ENCODE results near the gene AEBP1.
A peak's percentile ranks its signal among the peaks of the same experiment; 100 is the strongest.

The AEBP1 gene

DNA sequence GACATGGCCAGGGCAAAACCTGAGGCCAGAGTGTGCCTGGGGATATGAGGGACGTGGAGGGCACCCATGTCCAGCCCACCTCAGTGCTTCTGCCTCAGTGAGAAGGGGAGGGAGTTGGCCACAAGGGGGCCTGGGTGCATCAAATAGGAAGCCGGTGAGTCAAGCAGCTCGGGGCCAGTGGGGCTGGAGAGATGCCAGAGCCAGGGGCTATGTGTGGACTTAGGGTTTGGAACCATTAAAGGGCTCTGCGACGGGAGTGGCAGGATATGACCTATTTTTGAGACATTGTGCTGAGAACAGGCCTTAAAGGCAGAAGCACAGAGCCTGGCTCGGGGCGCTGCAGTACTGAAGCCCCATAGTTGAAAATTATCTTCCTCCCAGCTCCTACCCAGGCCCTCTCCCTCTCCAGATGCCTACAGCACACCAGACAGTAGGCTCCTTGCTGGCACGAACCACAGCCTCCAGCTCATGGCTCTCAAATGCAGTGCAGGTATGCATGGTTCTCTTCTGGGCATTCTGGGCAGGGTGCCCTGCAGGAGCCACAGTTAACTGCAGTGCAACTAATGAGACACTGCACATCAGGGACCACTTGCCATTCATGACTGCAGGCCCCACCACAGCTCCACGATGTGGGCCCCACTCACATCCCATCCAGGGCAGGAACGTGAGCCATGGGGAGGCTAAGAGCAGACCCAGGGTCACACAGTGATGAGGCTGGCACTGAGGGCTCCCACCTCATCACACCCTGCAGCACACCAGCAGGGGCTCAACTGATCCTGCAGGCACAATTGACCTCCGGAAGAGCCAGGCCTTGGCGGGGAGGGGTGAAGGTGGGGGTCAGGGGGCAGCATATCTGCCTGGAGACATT lies 31.5 kb upstream of the AEBP1 start:
- Histone ChIP-seq H4K91ac (ENCODE audit: low read depth, low read length, poor library complexity) (no peak overlapping the region), H3K4me1 (ENCODE audit: control insufficient read depth in 2 of 2, insufficient read depth in 1 of 2, low read depth in 1 of 2, low read length in 2 of 2) (no peaks in the 10 kb centered on the region), H3K14ac (ENCODE audit: low read length) (no peak overlapping the region), H2BK120ac (ENCODE audit: low read depth, low read length) (no peak overlapping the region), H2BK12ac (ENCODE audit: low read length) (no peak overlapping the region), H3K9ac (ENCODE audit: low read depth, low read length, poor library complexity) (no peak overlapping the region), H3K27ac (replicated peaks; ENCODE audit: low read length) (no peak overlapping the region), H3K23ac (ENCODE audit: low read depth, low read length, poor library complexity) (no peak overlapping the region), H3K27me3 (ENCODE audit: control insufficient read depth in 3 of 3, insufficient read depth in 3 of 3, low read depth in 1 of 3, low read length in 3 of 3) (no peaks in the 10 kb centered on the region), H3K18ac (ENCODE audit: low read length) (no peak overlapping the region), H4K8ac (ENCODE audit: low read depth, low read length) (no peak overlapping the region), H2AK5ac (ENCODE audit: low read depth, low read length) (no peak overlapping the region), H3K36me3 (replicated peaks in 1 of 2; ENCODE audit: control insufficient read depth in 2 of 2, insufficient read depth in 2 of 2, low read length in 2 of 2) (peaks cover 26 to 49% of the 10 kb centered on the region in 2 donors), H2BK5ac (ENCODE audit: low read length) (no peak overlapping the region), H3K9me3 (replicated peaks in 1 of 2; ENCODE audit: control insufficient read depth in 2 of 2, insufficient read depth in 1 of 2, low read depth in 1 of 2, low read length in 2 of 2) (no peaks in the 10 kb centered on the region), H3K79me1 (ENCODE audit: low read depth, low read length) (peaks cover under 1% of the 10 kb centered on the region), H2BK15ac (ENCODE audit: low read length) (no peak overlapping the region), H2AFZ (ENCODE audit: low read length) (no peak overlapping the region), H3K4me3 (ENCODE audit: low read length in 2 of 2) (no peak overlapping the region), H3K4me2 (ENCODE audit: insufficient read depth, low read length, poor library complexity, severe bottlenecking) (no peak overlapping the region), H3K4ac (ENCODE audit: low read length) (no peak overlapping the region)
- DNase-seq (ENCODE audit: low spot score) = peak; percentile 31
- WGBS, 2 donors (ENCODE audit: extremely low coverage in 2 of 2, insufficient read length in 2 of 2, insufficient replicate concordance in 1 of 2) = no CpG with 5 or more reads among the region's 12 CpGs

DNA sequence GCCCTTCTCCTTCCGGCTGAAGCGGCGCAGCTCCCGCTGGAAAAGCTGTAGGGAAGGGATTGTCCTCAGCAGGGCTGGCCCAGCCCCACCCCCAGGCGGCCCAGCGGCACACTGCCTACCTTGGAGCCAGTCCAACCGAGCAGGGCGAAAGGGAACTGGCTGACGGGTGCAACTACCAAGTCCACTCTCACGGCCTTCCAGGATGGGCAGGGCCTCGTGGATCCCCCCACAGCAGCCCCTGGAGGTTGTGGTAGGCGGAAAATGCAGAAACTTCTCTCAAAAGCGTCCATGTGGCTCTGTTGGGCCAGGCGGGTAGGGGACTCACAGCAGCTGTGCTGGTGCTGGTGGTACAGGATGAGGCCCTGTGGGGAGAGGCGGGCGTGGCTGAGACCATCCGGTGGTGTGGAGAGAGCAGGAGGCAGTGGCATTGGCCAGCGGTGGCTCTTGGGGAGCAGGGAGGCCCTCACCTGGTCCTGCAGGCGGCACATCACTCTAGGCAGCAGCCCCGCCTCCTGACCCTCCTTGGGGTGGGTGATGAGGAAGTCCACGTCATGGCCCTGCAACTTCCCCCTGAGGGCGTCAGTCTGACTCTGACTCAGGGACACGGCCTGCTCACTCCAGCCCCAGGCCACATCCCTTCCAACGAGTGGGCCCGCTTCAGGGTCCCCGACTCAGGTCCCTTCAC lies 30.3 kb upstream of the AEBP1 start:
- Histone ChIP-seq H2AFZ (ENCODE audit: low read length) (no peak overlapping the region), H3K9ac (ENCODE audit: low read depth, low read length, poor library complexity) (peak overlapping the region; percentile 57), H3K23ac (ENCODE audit: low read depth, low read length, poor library complexity) (no peak overlapping the region), H3K36me3 (replicated peaks in 1 of 2; ENCODE audit: control insufficient read depth in 2 of 2, insufficient read depth in 2 of 2, low read length in 2 of 2) (peaks cover 37 to 61% of the 10 kb centered on the region in 2 donors), H3K27ac (replicated peaks; ENCODE audit: low read length) (no peak overlapping the region), H3K18ac (ENCODE audit: low read length) (no peak overlapping the region), H4K91ac (ENCODE audit: low read depth, low read length, poor library complexity) (no peak overlapping the region), H3K4me2 (ENCODE audit: insufficient read depth, low read length, poor library complexity, severe bottlenecking) (no peak overlapping the region), H3K9me3 (replicated peaks in 1 of 2; ENCODE audit: control insufficient read depth in 2 of 2, insufficient read depth in 1 of 2, low read depth in 1 of 2, low read length in 2 of 2) (no peaks in the 10 kb centered on the region), H2AK5ac (ENCODE audit: low read depth, low read length) (no peak overlapping the region), H2BK120ac (ENCODE audit: low read depth, low read length) (no peak overlapping the region), H2BK15ac (ENCODE audit: low read length) (no peak overlapping the region), H3K4me1 (ENCODE audit: control insufficient read depth in 2 of 2, insufficient read depth in 1 of 2, low read depth in 1 of 2, low read length in 2 of 2) (no peaks in the 10 kb centered on the region), H3K27me3 (ENCODE audit: control insufficient read depth in 3 of 3, insufficient read depth in 3 of 3, low read depth in 1 of 3, low read length in 3 of 3) (no peaks in the 10 kb centered on the region), H3K4ac (ENCODE audit: low read length) (no peak overlapping the region), H3K14ac (ENCODE audit: low read length) (no peak overlapping the region), H2BK12ac (ENCODE audit: low read length) (no peak overlapping the region), H3K79me1 (ENCODE audit: low read depth, low read length) (peaks cover 4% of the 10 kb centered on the region), H3K4me3 (ENCODE audit: low read length in 2 of 2) (no peak overlapping the region), H4K8ac (ENCODE audit: low read depth, low read length) (no peak overlapping the region), H2BK5ac (ENCODE audit: low read length) (peak overlapping the region; percentile 5)
- WGBS, 2 donors (ENCODE audit: extremely low coverage in 2 of 2, insufficient read length in 2 of 2, insufficient replicate concordance in 1 of 2) = no CpG with 5 or more reads among the region's 26 CpGs
- no peak for DNase-seq (ENCODE audit: low spot score)

DNA sequence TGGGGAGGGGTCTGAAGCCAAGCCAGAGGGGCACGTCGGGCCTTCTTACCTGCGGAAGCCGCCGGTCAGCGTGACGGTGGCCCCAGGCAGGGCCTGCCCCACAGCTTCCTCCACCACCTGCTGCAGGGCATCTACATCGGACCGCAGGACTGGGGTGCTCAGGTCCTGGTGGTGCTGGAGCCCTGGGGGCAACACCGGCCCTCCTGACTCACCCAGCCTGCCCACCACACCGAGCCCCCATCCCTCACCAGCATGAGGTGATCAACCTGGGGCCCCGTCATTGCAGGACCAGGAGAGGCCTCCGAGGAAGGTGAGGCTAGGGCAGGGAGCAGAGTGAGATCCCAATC lies 29.8 kb upstream of the AEBP1 start:
- Histone ChIP-seq H3K4me2 (ENCODE audit: insufficient read depth, low read length, poor library complexity, severe bottlenecking) (no peak overlapping the region), H2AK5ac (ENCODE audit: low read depth, low read length) (no peak overlapping the region), H3K4me1 (ENCODE audit: control insufficient read depth in 2 of 2, insufficient read depth in 1 of 2, low read depth in 1 of 2, low read length in 2 of 2) (no peaks in the 10 kb centered on the region), H3K27ac (replicated peaks; ENCODE audit: low read length) (no peak overlapping the region), H3K18ac (ENCODE audit: low read length) (no peak overlapping the region), H2BK15ac (ENCODE audit: low read length) (no peak overlapping the region), H3K9me3 (replicated peaks in 1 of 2; ENCODE audit: control insufficient read depth in 2 of 2, insufficient read depth in 1 of 2, low read depth in 1 of 2, low read length in 2 of 2) (no peaks in the 10 kb centered on the region), H3K36me3 (replicated peaks in 1 of 2; ENCODE audit: control insufficient read depth in 2 of 2, insufficient read depth in 2 of 2, low read length in 2 of 2) (peaks cover 41 to 66% of the 10 kb centered on the region in 2 donors), H2BK120ac (ENCODE audit: low read depth, low read length) (no peak overlapping the region), H3K14ac (ENCODE audit: low read length) (no peak overlapping the region), H3K27me3 (ENCODE audit: control insufficient read depth in 3 of 3, insufficient read depth in 3 of 3, low read depth in 1 of 3, low read length in 3 of 3) (no peaks in the 10 kb centered on the region), H2AFZ (ENCODE audit: low read length) (no peak overlapping the region), H3K4ac (ENCODE audit: low read length) (no peak overlapping the region), H3K4me3 (ENCODE audit: low read length in 2 of 2) (no peak overlapping the region), H3K9ac (ENCODE audit: low read depth, low read length, poor library complexity) (no peak overlapping the region), H2BK5ac (ENCODE audit: low read length) (no peak overlapping the region), H3K79me1 (ENCODE audit: low read depth, low read length) (peaks cover 4% of the 10 kb centered on the region), H4K91ac (ENCODE audit: low read depth, low read length, poor library complexity) (no peak overlapping the region), H2BK12ac (ENCODE audit: low read length) (no peak overlapping the region), H3K23ac (ENCODE audit: low read depth, low read length, poor library complexity) (no peak overlapping the region), H4K8ac (ENCODE audit: low read depth, low read length) (no peak overlapping the region)
- no CpG with 5 or more reads among the region's 13 CpGs for WGBS, 2 donors (ENCODE audit: extremely low coverage in 2 of 2, insufficient read length in 2 of 2, insufficient replicate concordance in 1 of 2)
- no peak for DNase-seq (ENCODE audit: low spot score)

DNA sequence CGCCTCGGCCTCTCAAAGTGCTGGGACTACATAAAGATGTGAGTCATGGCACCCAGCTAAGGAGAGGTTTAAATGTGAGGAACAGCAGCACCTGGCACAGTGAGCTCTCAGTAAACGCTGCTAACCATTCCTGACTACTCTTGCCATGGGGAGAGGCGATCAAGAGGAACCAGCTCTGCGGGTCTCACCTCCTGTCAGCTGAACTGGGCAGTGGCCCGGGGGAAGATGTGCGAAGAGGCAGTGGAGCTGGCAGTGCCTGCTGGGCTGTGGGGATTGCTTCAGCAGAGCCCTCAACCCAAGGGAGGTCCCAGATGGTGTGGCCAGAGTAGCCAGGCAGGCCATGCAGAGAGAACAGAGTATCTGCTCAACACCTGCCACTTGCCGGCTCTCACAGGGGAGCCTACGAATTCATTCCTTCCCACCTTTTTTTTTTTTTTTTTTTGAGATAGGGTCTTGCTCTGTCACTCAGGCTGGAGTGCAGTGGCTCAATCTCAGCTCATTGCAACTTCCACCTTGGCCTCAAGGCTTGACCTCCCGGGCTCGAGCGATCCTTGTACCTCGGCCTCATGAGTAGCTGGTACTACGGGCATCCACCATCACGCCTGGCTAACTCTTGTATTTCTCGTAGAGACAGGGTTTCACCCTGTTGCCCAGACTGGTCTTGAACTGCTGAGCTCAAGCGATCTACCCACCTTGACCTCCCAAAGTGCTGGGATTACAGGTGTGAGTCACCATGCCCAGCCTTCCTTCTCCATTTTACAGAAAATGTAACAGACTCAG lies 28.7 kb upstream of the AEBP1 start:
- H3K9me3 ChIP-seq (replicated peaks in 1 of 2; ENCODE audit: control insufficient read depth in 2 of 2, insufficient read depth in 1 of 2, low read depth in 1 of 2, low read length in 2 of 2) = no peaks in the 10 kb centered on the region
- no peak overlapping the region for H3K27ac ChIP-seq (replicated peaks; ENCODE audit: low read length)
- no peaks in the 10 kb centered on the region for H3K27me3 ChIP-seq (ENCODE audit: control insufficient read depth in 3 of 3, insufficient read depth in 3 of 3, low read depth in 1 of 3, low read length in 3 of 3)
- no peak overlapping the region for H2BK120ac ChIP-seq (ENCODE audit: low read depth, low read length)
- no peak overlapping the region for H3K23ac ChIP-seq (ENCODE audit: low read depth, low read length, poor library complexity)
- no peak overlapping the region for H3K4ac ChIP-seq (ENCODE audit: low read length)
- peaks cover 49 to 69% of the 10 kb centered on the region in 2 donors for H3K36me3 ChIP-seq (replicated peaks in 1 of 2; ENCODE audit: control insufficient read depth in 2 of 2, insufficient read depth in 2 of 2, low read length in 2 of 2)
- no peak overlapping the region for H4K91ac ChIP-seq (ENCODE audit: low read depth, low read length, poor library complexity)
- H3K14ac ChIP-seq (ENCODE audit: low read length) = no peak overlapping the region
- H3K18ac ChIP-seq (ENCODE audit: low read length) = no peak overlapping the region
- no peak overlapping the region for H3K9ac ChIP-seq (ENCODE audit: low read depth, low read length, poor library complexity)
- no peak overlapping the region for H2BK5ac ChIP-seq (ENCODE audit: low read length)
- no peak overlapping the region for H2BK12ac ChIP-seq (ENCODE audit: low read length)
- no peak overlapping the region for H2BK15ac ChIP-seq (ENCODE audit: low read length)
- H3K4me2 ChIP-seq (ENCODE audit: insufficient read depth, low read length, poor library complexity, severe bottlenecking) = no peak overlapping the region
- no peaks in the 10 kb centered on the region for H3K4me1 ChIP-seq (ENCODE audit: control insufficient read depth in 2 of 2, insufficient read depth in 1 of 2, low read depth in 1 of 2, low read length in 2 of 2)
- no peak overlapping the region for H4K8ac ChIP-seq (ENCODE audit: low read depth, low read length)
- H3K79me1 ChIP-seq (ENCODE audit: low read depth, low read length) = peaks cover 4% of the 10 kb centered on the region
- WGBS, 2 donors (ENCODE audit: extremely low coverage in 2 of 2, insufficient read length in 2 of 2, insufficient replicate concordance in 1 of 2) = no CpG with 5 or more reads among the region's 17 CpGs
- DNase-seq (ENCODE audit: low spot score) = no peak
- H2AFZ ChIP-seq (ENCODE audit: low read length) = no peak overlapping the region
- no peak overlapping the region for H3K4me3 ChIP-seq (ENCODE audit: low read length in 2 of 2)
- H2AK5ac ChIP-seq (ENCODE audit: low read depth, low read length) = no peak overlapping the region
